ENCODE measurements around the gene SLAIN2.
"Not testable (repeated sequence)": the region's sequence is repeated elsewhere in the genome, so short reads cannot be mapped to it uniquely, and the experiment has no call there.

The SLAIN2 gene

DNA sequence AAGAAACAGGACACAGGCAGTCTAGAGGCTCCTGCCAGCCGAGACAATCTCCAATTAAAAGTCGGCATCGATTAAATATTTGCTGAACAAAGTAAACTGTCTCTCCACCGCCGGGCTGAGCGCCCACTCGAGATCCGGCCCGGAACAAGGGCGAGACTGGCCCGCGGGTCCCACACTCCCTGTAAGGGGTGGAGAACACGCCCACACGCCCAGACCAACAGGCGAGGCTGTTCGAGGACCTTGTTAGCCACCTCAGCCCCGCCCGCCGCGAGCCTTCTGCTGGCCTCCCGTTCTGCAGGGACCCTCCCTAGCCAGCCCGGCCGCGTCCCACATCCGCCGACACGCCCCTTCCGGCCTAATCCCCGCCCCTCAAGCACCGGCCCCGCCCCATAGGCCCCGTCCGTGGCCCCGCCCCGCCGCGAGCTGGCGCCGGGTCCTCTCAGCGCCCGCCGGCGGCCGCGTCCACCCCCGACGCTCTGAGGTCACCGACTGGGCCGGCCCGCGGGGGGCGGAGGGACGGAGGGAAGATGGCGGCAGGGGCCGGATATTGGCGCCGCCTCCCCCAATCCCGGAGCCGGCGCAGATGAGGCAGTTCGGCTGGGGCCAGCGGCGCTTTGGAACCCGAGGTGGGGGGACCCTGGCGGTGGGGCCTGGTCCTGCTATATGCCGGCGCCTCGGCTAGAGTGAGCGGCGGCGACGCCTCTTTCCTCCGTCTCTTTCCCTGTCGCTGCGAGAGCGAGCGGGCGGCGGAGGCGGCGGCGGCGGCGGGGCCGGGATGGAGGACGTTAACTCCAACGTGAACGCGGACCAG, at the start of gene SLAIN2:
SLAIN2 (plus strand) TSS at position 565 of the 811 bp plus-strand sequence; CDS start at position 776, 211 bp downstream.
- peak; percentile 99 for DNase-seq

DNA sequence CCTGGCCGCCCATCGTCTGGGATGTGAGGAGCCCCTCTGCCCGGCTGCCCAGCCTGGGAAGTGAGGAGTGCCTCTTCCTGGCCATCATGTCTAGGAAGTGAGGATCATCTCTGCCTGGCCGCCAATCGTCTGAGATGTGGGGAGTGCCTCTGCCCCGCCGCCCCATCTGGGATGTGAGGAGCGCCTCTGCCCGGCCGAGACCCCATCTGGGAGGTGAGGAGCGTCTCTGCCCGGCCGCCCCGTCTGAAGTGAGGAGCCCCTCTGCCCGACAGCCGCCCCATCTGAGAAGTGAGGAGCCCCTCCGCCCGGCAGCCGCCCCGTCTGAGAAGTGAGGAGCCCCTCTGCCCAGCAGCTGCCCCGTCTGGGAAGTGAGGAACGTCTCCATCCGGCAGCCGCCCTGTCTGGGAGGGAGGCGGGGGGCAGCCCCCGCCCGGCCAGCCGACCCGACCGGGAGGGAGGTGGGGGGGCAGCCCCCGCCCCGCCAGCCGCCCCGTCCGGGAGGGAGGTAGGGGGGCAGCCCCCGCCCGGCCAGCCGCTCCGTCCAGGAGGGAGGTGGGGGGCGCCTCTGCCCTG, 49.0 kb upstream of the SLAIN2 start:
- not testable (repeated sequence) for DNase-seq

DNA sequence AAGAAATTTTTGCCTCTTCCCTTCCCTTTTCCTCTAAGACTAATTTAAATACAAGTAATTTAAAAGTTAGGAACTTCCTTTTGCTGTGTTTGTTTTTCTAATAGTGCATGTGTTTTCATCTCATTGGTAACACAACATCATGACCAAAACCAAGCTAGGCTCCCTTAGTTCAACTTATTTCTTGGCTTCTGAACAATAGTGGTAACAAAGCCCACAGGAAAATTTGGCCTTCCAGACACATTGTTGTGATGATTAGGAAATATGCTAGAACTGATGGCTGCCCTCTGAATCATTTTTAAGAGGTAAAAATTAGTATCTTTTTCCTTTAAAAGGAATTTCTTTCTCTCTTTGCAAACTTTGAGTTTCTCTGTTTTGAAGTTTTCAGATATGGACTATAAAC, 46.2 kb upstream of the SLAIN2 start:
- DNase-seq, result no peak

DNA sequence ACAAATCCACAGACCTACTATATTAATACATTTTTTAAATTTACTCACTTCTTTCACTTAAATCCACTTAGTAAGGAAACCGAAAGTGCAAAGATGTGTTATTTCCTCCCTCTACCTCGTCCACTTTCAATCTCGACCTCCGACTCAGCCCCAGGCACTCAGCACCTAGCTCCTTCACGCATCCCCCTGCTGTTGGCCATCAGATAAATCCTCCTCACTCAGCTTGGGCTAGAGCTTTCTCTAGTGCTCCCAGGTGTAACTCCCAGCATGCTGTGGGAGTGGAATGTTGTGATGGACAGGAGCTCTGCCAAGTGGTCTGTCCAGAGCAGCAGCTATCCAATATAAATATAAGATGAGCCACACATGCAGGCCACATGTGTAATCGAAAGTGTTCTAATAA, 45.0 kb upstream of the SLAIN2 start:
- no peak for DNase-seq

DNA sequence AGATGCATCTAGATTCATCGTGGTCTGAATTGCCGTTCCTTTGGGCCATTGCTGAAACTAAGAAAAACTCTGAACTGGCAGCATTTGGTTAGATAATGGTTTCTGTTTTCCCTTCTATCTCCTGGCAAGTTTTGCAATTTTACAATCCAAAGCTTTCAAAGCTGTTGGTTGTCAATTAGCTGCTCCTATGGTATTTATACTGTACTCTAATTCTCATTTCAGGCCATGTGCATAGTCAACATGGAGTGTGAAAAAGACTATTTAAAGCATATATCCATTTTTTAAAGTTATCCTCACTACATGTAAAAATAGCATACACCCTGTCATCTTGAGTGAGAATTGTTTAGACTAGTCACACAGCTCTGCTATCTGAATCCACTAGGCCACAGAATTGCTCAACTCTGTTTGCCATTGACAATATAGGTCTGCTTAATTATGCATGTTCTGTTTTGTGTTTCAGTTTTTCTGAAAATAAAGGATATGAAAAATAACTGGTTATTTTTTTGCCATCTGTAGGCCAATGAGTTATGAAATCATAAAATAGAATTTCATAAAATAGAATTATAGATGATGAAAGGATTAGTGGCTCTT, 44.0 kb upstream of the SLAIN2 start:
- no peak for DNase-seq

DNA sequence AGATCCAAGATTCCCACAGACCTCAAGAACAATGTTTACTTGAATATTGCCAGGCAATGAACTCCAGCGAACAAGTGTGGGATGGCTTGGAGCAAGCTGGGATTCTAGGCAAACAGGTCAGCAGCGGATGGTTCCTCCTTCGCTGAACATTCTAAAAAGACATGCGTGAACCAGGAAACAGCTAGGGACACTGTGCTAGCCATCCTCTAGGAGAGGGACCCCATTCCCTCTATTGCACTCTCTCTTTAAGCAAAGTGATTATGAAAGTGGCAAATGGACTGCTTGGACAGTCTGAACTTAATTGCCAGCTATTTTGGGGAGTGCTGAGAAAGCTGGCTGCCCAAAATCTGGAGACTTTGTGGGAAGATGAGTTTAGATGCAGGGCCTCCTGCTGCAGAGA, 41.8 kb upstream of the SLAIN2 start:
- no peak for DNase-seq

DNA sequence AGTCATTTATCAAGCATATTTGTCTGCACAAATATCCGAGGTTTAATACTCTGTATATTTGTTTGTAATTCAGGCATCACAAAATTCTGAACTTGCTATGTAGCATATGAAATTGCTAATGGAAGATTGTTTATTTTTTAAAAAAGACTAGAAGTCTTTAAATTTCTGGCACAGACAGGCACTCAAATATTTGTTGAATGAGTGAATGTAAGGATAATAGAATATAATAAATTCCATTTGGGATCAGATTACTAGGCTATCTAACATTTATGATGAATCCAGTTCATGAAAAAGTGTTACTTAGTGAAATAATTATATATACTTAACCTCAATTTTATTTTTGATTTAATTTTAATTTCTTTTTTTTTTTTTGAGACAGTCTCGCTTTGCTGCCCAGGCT, 41.3 kb upstream of the SLAIN2 start:
- no peak for DNase-seq

DNA sequence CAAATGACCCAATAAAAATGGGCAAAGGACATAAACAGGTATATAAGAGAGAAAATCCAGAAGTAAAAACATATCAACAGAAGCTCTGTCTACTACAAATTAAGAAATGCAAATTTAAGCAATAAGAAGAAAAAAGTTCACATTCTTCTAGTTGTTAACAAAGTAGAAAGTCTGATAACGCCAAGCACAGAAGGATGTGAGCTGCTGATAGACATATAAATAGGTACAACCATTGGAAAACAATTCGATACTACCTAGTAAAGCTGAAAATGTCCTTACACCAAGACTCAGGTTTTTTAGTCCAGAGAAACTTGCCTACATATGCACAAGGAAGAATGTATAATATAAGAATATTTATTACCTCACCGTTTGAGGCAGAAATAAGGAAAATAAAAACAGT, 35.8 kb upstream of the SLAIN2 start:
- DNase-seq, result no peak

DNA sequence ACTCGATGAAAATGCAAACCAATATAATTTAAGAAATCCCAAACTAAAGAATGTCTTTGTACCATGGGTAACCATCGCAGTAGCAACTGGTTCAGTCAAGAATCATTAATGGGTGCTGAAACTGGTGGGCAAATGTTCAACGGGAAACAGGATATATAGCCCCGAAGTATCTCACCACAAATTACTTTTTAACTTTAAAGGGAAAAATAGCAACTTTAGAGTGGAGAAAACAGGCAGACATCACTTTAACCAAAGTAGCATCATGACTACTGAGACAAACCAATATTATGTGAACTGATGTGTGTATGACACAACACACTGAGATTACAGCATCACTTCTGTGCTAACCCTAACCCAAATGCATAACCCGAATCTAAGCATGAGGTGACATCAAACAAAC, 33.8 kb upstream of the SLAIN2 start:
- DNase-seq, result no peak

DNA sequence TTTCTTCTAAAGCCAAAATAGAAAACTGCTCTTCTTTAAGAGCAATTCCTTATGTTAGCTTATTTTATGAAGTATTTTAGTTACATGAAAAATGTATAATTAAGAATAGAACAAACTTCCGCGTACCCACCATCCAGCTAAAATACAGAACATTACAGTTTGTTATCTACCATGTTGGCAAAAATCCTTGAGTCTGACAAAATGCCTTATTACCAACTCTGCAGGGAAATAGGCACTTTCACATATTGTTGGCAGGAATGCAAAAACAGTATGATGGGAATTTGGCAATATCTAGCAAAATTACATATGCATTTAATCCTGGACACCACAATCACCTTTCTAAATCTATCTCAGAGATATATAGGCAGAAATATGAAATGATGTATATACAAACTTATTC, 32.4 kb upstream of the SLAIN2 start:
- DNase-seq, result no peak

DNA sequence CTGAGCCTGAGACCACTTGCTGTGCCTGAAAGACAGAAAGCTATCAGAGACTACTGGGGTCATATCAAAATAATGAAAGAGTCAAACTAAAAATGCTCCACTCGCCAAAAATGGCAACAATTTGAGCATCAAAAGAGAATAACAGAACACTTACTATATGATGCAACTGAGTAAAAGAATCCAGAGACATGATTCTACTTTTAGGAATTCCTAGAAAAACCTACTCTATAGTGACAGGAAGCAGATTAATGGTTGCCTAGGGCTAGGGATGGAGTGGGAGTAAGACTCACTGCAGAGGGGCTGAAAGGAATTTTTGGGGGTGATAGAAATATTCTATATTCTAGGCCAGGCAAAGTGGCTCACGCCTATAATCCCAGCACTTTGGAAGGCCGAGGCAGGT, 29.4 kb upstream of the SLAIN2 start:
- DNase-seq, result no peak

DNA sequence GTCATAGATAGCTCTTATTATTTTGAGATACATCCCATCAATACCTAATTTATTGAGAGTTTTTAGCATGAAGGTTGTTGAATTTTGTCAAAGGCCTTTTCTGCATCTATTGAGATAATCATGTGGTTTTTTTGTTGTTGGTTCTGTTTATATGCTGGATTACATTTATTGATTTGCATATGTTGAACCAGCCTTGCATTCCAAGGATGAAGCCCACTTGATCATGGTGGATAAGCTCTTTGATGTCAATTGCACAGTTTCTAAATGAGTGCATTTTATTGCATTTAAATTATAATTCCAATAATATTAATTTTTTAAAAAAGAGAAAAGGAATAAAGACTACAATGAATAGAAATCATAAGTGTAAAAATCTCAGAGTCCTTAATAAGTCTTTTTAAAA, 26.6 kb upstream of the SLAIN2 start:
- not testable (repeated sequence) for DNase-seq

DNA sequence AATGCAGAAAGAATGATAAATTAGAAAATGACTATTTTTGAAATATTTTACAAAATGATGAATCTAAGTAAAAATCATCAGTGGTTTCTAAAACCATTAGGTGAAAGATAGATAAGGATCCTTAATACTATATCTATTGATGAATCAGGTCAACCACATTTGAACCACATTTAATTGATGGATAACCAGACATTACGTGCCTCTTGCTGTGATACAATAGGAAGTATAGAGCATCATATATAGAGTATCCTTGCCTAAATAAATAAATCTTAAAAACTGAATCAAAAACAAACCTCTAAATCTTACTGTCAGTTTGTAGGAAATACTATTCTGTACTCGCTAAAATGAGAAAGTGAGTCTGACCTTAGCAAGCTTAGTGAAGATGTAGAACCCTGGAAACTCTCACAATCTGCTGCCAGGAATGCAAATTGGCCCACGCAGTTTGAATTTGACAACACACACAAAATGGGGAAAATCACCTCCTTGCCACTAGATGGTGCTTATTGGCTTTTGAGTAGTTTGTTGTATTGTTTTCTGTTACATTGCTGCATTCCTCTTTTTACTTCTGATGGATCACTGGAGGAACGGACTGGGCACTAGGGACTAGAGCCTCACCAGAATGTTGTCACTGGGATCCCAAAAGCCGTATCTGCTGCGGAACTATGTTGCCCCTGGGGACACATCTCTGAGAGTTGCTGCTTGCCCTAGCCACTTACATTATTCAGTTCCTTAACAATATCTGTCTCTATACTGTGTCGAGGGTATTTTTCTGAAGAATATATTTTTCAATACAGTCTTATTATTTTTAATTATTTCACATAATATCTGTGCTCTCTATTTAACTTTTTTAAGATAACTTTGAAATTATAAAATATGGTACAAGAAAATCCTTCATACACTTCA, 25.4 kb upstream of the SLAIN2 start:
- peak; percentile 11 for DNase-seq

DNA sequence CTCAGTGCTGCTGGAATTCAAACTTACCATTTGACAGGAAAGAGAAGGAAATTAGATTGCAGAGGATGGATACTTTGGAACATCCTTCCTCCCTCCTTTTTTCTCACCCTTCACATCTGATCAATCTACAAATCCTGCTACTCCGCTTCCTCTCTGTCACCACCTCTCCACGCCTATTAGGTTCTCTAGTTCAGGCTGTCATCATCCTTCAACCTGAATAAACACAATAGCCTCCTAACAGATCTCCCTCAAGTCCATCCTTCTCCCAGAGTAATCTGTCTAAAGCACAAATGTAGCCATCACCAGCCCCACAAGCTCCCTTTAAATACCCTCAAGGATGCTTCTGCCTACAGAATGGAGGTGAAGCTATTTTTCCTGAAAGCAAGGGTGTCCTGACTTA, 20.0 kb upstream of the SLAIN2 start:
- no peak for DNase-seq

DNA sequence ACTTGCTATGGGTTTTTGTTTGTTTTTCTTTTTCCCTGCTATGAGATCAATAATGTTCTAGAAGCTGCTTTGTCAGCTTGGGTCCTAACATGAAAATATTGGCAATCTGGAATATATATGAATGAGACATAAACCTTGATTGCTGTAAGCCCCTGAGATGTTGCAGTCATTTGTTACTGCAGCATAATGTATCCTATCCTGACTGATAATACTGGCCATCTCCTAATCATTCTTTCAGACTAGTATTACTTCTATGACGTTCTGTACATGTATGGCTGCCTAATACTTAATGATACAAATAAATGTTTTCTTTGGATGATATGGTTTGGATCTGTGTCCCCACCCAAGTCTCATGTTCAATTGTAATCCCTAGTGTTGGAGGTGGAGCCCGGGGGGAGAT, 19.3 kb upstream of the SLAIN2 start:
- DNase-seq, result no peak

DNA sequence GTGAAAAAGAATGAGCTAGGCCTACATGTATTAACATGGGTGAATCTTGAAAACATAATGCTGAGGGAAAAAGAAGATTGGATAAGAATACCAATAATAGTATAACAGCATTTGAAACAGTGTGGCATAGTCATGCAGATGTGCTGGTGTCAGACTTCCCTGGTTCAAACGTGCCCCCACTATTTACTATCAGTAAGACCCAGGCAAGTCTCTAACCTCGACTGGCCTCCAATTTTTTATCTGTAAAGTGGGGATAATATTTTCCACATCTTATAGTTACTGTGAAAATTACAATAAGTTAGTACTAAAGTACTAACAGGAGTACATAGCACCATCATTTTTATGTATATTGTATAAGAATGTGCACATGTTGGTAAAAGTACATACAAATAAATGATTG, 17.0 kb upstream of the SLAIN2 start:
- DNase-seq, result no peak

DNA sequence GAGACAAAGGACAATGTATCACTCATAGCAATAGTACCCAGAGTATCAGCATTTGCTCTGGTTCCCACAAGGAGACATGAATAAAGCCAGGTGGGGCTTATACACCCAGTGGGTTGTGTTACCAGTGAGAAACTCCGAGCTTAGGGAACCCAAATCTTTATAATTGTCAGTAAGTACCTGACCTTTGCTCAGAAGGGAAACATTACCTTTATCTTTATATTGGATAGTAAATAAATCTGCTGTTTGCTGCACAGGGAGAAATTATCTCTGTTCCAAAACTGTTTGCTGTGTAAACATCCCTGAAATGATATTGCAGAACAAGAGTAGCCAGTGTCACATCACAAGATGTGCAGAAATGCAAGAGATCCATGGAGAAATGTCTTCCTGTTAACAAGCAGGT, 12.1 kb upstream of the SLAIN2 start:
- DNase-seq, result no peak

DNA sequence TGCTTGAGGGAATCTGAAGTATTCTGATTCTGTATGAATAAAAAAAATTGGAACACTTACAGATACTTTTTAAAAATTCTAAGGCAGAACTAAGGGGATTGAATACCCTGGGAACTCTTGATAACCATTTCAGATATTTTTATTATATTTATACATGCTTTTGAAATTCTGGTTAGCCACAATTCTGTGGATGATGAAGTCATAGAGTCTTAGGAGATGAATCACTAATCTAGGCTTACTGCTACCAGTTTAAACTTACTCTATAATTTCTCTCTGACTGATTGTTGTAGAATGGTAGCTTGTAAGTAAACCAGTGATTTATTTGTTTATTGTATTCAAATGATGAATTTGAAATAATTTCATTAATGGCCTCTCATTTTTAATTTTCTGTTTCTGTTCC, 11.4 kb upstream of the SLAIN2 start:
- DNase-seq, result no peak

DNA sequence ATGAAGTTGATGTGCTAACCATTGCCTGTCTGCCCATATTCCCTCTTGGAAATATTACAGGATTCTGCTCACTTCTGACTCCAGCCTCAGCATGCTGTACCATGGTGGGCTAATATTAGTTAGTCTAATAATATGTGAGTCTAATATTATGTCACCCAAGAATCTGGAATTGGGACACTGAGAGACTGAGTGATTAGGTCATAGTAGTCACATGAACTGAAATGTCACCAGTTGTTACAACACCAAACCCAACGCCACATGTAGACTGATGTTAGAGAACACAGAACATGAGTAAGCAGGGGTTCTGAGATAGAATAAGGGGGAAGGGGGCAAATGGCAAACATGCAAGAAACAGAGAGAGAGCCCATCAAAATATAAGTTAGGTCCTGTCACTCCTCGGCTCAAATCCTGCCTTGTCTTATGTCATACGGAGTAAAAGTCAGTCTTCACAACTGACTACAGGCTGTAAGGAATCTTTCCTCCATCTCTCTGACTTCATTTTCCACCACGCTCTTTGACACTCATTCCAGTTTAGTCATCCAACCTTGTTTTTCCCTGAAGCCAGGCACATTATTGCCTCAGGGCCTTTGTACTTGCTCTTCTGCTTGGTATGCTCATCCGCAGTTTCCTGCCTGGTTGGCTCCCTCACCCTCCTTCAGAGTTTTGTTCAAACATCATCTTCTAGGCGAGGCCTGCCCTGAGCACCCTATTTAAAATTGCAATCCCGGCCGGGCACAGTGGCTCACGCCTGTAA, 9.6 kb upstream of the SLAIN2 start:
- no peak for DNase-seq

DNA sequence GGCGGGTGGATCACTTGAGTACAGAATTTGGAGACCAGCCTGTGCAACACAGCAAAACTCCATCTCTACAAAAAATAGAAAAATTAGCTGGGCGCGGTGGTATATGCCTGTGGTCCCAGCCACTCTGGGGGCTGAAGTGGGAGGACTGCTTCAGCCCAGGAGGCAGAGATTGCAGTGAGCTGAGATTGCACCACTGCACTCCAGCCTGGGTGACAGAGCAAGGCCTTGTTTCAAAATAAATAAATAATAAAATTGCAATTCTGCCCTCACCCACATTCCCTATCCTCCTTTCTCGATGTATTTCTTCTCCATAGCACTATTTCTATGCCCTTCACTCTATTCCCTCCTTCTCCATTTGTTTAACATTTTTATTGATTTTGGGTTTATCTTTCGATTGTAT, 8.7 kb upstream of the SLAIN2 start:
- no peak for DNase-seq

DNA sequence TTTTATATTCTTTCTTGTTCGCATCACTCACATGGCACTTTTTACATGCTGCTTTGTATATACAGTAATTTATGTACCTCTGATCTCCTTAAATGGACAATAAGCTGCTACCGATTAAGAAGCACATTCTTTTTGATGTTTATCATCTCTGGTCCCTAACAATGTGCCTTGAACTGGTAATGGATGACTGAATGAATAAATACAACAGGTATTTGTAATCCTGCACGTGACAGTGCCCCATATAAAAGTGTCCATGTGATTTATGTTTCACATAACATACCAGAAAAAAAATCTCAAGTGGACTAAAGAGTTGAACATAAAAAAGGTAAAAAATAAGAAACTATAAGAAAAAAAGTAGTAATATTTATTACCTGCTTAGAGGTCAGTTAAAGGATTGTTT, 7.7 kb upstream of the SLAIN2 start:
- DNase-seq, result no peak

DNA sequence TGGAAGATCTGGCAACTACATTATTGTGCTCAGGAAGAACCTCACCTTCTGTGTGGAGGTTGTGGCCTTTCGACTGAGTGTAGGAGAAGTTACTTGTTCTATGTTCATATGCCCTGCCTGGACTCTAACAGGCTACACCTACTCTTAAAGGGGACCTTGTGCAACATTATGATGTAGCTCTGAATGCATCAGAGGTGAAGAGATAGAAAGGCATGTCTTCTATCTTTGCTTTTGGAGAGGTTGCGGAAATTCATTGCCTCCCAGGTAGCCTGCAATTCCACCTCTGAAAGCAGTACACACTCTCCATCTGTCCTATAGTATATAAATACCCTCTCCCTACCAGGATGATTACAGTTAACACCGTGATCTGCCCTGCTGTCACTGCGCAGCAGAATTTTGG, 7.1 kb upstream of the SLAIN2 start:
- no peak for DNase-seq

DNA sequence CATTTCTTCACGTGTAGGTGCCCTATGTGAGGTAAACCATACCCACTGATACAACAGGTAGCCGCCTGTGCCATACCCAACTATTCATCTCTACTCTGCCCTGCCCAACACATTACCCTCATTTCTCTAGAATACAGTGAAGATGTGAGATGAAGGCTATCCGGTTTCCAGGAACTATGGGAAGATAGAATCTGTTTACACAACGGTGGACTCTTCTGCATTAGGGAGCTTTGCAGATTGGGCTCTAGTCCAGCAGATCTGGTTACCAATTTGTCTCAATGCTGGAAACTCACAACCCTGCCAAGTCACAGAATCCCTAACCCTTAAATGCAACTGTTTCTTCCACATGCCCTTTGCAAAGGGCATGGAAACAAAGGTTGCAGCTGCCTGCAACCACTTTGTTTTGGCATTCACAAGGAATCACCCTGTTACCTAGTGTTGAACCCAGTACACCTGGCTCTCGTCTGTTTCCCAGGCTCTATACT, 6.4 kb upstream of the SLAIN2 start:
- no peak for DNase-seq

All from activated T-cell treated with anti-CD3 and anti-CD28 coated beads for 4 hours (primary cell).